ENCODE data around the gene ZBTB26.

DNA sequence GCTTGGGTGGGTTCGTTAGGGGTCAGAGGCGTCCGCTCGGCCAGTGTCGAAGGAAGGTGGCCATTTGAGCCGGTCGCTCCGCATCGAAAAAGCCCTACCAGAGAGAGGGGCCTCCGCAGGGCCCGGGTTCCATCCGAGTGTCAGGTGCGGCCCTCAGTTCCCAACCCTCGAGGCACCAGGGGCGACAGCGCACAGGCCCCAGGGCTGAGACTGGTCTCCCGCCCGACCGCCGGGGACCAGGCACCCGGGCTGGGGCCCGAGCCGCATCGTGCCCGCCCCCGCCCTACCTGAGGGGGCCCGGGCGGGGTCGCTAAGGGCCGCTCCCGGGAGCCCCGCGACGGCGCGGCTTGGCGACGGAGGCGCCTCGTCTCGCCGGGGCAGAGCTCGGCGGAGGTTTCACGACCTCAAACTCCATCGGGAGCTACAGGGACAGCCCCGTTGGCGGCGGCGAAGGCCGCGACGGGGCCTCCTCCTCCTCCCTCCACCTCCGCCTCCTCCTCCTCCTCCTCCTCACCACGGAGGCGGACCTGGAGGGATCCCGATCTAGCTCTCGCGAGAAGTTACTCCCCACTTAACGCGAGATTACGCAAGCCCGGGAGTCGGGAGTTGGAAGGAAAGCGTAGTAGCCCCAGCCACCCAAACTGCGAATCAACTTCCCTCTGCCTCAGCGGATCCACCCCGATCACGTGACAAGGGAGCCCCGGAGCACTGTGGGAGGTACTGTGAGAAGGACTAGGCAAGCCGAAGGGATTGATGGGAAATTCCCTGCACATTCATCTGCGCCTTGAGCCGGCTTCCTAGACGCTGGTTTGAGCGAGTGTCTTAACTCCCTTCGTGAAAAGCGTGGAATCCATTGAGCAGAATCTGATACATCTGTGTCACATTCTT lies 26.2 kb downstream of the ZBTB26 start, which contains the start of gene RC3H2:
- TF ChIP-seq, protein P1, sequence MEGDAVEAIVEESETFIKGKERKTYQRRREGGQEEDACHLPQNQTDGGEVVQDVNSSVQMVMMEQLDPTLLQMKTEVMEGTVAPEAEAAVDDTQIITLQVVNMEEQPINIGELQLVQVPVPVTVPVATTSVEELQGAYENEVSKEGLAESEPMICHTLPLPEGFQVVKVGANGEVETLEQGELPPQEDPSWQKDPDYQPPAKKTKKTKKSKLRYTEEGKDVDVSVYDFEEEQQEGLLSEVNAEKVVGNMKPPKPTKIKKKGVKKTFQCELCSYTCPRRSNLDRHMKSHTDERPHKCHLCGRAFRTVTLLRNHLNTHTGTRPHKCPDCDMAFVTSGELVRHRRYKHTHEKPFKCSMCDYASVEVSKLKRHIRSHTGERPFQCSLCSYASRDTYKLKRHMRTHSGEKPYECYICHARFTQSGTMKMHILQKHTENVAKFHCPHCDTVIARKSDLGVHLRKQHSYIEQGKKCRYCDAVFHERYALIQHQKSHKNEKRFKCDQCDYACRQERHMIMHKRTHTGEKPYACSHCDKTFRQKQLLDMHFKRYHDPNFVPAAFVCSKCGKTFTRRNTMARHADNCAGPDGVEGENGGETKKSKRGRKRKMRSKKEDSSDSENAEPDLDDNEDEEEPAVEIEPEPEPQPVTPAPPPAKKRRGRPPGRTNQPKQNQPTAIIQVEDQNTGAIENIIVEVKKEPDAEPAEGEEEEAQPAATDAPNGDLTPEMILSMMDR (IDR thresholded peaks at IDR 0.05) = no peak
- peak; percentile 97 for TF ChIP-seq POLR2A (IDR thresholded peaks at IDR 0.05; ENCODE audit: low read depth)
- peak; percentile 97 to 99 for TF ChIP-seq POLR2AphosphoS5 (IDR thresholded peaks at IDR 0.05)
- no peak for TF ChIP-seq EP300 (IDR thresholded peaks at IDR 0.05)
